Measurements from ENCODE around the gene GM2A.

Gene GM2A

GRCh38 chr5:151252762-151253604, at the start of gene GM2A:
GM2A (plus strand) TSS chr5:151253185; CDS start chr5:151253217, 32 bp downstream.
- DNase-seq, result peak; percentile 92

- DNase-seq, result no peak
These were observed 48.9 kb upstream of the GM2A start for GRCh38 chr5:151204051-151204450.

GRCh38 chr5:151205411-151205810, 47.6 kb upstream of the GM2A start:
- DNase-seq, result no peak

DNA sequence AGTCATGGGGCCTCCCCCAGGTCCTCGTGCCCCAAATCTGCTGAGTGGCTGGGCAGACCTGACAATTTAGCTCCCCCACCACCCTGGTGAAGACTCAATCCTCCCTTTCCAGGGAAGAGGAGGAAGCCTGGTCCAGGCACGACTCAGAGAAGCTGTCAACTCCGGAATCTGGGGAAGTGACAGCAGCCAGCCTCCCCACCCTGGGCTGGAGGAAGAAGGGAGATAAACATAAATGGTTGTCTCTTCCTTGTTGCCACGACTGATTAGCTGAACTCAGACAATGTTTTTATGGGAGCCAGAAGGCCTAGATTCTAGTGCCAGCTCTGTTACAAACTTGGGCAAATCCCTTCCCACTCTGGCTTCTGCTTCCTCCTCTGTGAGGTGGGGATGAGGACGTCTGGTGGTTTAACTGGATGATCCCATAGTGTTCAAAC, 44.5 kb upstream of the GM2A start:
- DNase-seq, result no peak

DNA sequence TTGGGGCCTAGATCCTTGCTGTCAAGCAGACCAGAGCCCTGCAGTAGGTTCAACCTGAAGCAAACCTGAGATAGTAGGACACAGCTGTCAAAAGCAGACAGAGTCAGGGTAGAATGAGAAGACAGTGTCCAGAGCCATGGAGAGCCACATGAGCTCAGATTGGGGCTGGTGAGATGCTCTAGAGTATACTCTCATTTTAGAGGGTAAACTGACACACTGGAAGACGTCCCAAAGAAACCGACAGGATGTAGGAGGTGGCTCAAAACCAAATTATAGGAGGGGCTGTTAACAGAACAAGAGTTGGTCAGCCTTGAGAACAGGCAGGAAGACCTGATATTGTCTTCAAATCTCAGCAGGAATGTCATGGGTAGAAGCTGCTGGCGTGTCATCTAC, 40.6 kb upstream of the GM2A start:
- no peak for DNase-seq

GRCh38 chr5:151213803-151214613, 39.0 kb upstream of the GM2A start:
- DNase-seq, result no peak

- DNase-seq, result no peak
These were observed 38.1 kb upstream of the GM2A start for GRCh38 chr5:151214614-151215545.

DNA sequence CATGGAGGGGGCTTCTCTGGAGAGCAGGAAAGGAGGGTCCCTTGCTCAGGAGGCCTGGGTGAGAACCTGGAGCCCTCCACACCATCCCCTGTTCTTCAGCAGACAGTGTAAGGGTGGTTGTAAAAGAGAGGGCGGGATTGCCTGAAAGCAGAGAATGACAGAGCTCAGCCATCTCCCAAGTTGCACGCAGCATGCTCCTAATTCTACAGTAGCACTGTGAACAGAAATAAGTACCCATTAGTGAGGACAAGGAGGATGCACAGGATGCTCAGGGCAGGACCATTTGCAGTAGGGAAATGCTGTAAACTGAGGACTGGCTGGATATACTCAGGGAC, 37.5 kb upstream of the GM2A start:
- DNase-seq, result no peak

DNA sequence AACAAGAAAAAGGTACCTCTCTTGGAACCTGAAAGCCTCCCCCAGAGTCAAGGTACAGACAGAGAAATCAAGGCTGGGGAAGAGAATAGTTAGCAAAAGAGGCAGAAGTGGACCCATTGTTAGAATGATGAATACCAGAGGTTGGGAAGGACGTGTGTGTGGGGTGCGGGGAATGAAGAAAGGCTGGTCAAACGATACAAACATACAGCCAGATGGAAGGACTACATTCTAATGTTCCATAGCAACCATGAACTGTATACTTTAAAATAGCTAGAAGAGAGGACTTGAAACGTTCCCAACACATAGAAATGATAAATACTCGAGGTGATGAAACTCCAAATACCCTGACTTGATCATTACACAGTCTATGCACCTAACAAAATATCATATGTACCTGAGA, 36.2 kb upstream of the GM2A start:
- no peak for DNase-seq

- no peak for DNase-seq
These were observed 34.8 kb upstream of the GM2A start for GRCh38 chr5:151218177-151218576.

GRCh38 chr5:151219138-151219537, 33.8 kb upstream of the GM2A start:
- no peak for DNase-seq

GRCh38 chr5:151219789-151220188, 33.2 kb upstream of the GM2A start:
- no peak for DNase-seq

- no peak for DNase-seq
These were observed 31.4 kb upstream of the GM2A start for GRCh38 chr5:151221574-151221973.

DNA sequence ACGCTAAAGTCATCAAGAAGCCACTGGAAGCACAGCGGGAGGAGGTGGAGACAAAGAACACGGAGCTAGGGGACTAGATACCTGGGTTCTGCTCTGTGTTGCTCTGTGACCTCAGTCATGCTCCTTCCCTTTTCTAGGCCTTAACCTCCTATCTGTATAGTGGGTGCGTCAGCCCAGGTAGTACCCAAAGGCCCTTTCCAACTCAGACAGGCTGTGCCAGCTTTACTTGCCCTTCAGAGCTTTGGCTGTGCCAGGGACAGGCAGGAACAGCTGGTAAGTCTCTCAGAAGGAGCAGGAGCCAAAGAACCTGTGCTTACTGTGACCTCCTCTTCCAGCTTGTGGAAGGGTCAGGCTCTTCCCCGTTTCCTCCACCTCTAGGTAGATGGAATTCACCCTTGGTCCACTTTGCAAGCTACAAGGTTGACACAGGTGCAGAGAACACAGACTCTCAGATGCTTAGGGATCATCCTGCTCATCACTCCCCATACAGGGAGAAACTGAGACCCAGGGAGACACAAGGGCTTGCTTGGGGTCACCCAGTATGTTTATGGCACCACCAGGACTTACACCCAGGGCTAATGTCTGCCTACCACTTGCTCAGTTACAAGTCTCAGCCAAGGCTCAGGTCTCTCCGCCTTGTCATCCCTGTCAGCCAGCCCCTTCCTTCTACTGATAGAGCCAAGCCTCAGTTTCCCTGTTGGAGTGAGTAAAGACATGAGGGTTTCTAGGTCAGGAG, 30.8 kb upstream of the GM2A start:
- DNase-seq, result no peak

GRCh38 chr5:151222790-151223446, 30.1 kb upstream of the GM2A start:
- DNase-seq, result no peak

GRCh38 chr5:151223447-151224264, 29.3 kb upstream of the GM2A start, which contains the start of gene CCDC69:
CCDC69 (minus strand) TSS chr5:151224092; CDS start chr5:151223970, 122 bp downstream.
- DNase-seq, result no peak

GRCh38 chr5:151224372-151224771, 28.6 kb upstream of the GM2A start:
- DNase-seq, result no peak

DNA sequence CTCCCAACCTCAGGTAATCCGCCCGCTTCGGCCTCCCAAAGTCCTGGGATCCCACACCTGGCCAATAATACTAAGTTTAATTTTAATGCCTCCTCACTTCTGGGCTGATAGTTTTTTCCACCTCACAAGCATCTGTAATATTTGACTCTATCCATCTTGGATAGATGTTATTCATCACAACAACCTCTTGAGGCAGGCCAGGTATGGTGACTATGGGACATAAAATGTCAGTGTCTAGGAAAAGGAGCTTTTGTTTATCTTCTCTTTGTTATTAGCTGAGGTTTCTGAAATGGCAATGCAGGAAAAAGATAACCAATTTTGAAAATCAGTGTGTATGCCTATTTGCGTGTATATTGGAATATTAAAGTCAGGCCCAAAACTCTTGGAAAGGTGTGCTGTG, 27.9 kb upstream of the GM2A start:
- DNase-seq, result no peak

GRCh38 chr5:151225475-151225874, 27.5 kb upstream of the GM2A start:
- DNase-seq, result no peak

DNA sequence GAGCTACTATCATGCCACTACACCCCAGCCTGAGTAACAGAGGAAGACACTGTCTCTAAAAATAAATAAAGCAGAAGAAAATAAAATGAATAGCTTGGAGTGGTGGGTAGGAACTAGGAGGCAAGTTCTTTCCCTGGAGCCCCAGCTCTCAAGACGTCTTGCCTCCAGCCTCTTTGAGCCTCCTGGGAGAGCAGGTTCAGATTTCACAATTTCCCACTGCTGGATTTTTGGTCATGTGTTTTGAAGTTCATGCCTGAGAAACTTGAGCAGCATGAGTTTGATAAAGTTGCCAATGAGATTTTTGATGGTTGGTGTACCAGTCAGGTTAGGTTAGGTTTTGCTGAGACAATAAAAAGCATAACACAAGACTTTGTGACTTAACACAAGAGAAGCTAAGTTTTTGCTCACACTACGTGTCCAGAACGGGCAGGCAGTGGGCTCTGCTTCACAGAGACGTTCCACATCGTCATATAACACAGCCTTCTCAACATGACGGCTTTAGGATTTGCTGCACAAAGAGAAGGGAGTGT, 25.0 kb upstream of the GM2A start:
- DNase-seq, result no peak

- no peak for DNase-seq
These were observed 24.0 kb upstream of the GM2A start for GRCh38 chr5:151228986-151229385.

Measured in NCI-H1694 (cell line).